Ascending aorta (tissue), 2 donors: Measurements from ENCODE around the gene TOR1AIP2. TPM values are rescaled to one million over a fixed set of nuclear protein-coding genes. Genes with fewer than 3 reads are reported as not detected.

Experiments
- DNase-seq, 2 donors: peaks; one replicate each; pipeline ENCODE4 v3.0.0-alpha.2; 2019; ENCODE audit warnings: low spot score in 2 of 2
- H3K27ac ChIP-seq, 2 donors: fragments of 200-600 bp; sonication (generic); one replicate each; pipeline ENCODE4 v1.5.1; 2016 to 2017; ENCODE audit warnings: mild to moderate bottlenecking in 1 of 2
- H3K27me3 ChIP-seq: fragments of 200-600 bp; sonication (generic); one replicate; pipeline ENCODE4 v1.5.1; 2017
- H3K36me3 ChIP-seq, 2 donors: fragments of 200-600 bp; sonication (generic); one replicate each; pipeline ENCODE4 v1.5.1; 2016
- H3K4me1 ChIP-seq, 2 donors: fragments of 200-600 bp; sonication (generic); one replicate each; pipeline ENCODE4 v1.5.1; 2016 to 2017; ENCODE audit warnings: mild to moderate bottlenecking in 1 of 2
- H3K4me3 ChIP-seq, 2 donors: fragments of 200-600 bp; sonication (generic); one replicate each; pipeline ENCODE4 v1.5.1; 2016 to 2017; ENCODE audit warnings: mild to moderate bottlenecking in 1 of 2
- H3K9me3 ChIP-seq, 2 donors: fragments of 200-600 bp; sonication (generic); one replicate each; pipeline ENCODE4 v1.5.1; 2016
- intact Hi-C: fragments of 100-400 bp; cut with DNase I; formaldehyde crosslinking; loops from one replicate; pipeline ENCODE4 v1.15.1; 2023
- total RNA-seq: library from RNA; depleted of rRNA; stranded (reverse); fragments of >200 nt; gene quantifications from one replicate; pipeline ENCODE4 v1.1.0, GENCODE V29; 2016
- TF ChIP-seq, protein P1 (sequence below), 3 experiments: fragments of 200-600 bp in 2 of 3; fragments of 450-650 bp in 1 of 3; sonication (generic) in 2 of 3; IDR thresholded peaks; one replicate each; pipeline ENCODE4 v1.5.1; 2016 to 2019; ENCODE audit warnings: antibody characterized with exemption in 3 of 3, mild to moderate bottlenecking in 1 of 3, moderate library complexity in 1 of 3

The TOR1AIP2 gene
- total RNA-seq, 1 donor from 2014 or later = 12.2 TPM

GRCh38 chr1:179828554-179829110 lies 49.0 kb downstream of the TOR1AIP2 start:
- DNase-seq = no peak
- Histone ChIP-seq H3K27me3 (no peaks in the 10 kb centered on the region), H3K4me3 (no peak overlapping the region), H3K36me3 (no peaks in the 10 kb centered on the region), H3K9me3 (no peaks in the 10 kb centered on the region), H3K27ac (no peak overlapping the region), H3K4me1 (no peaks in the 10 kb centered on the region)
- intact Hi-C loops = no loop called here
- TF ChIP-seq, protein P1, sequence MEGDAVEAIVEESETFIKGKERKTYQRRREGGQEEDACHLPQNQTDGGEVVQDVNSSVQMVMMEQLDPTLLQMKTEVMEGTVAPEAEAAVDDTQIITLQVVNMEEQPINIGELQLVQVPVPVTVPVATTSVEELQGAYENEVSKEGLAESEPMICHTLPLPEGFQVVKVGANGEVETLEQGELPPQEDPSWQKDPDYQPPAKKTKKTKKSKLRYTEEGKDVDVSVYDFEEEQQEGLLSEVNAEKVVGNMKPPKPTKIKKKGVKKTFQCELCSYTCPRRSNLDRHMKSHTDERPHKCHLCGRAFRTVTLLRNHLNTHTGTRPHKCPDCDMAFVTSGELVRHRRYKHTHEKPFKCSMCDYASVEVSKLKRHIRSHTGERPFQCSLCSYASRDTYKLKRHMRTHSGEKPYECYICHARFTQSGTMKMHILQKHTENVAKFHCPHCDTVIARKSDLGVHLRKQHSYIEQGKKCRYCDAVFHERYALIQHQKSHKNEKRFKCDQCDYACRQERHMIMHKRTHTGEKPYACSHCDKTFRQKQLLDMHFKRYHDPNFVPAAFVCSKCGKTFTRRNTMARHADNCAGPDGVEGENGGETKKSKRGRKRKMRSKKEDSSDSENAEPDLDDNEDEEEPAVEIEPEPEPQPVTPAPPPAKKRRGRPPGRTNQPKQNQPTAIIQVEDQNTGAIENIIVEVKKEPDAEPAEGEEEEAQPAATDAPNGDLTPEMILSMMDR (IDR thresholded peaks at IDR 0.05) = no peak

DNA sequence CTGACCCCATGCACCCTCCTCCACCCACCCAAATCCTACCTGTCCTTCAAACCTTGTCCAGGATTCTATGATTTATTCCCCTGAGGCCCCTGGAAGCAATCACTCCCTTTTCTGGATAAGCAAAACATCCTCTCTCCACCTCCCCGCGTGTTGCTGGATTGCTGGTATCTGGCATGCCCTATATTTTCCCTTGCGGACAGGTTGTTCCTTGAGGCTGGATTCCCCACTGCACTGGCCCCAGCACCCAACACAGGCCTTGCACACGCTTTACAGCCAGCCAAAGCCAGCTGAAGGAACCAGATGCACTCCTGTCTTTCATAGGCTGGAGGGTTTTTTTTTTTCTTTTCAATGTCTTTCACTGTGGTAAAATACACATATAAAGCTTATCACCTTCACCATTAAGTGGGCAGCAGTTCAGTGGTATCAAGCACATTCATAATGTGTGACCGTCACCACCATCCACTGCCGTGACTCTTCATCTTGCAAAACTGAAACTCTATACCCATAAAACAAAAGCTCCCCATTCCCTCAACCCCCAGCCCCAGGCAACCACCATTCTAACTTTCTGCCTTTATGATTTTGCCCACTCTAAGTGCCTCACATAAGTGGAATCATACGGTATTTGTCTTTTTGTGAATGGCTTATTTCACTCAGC lies 50.9 kb downstream of the TOR1AIP2 start:
- Histone ChIP-seq H3K27me3 (no peaks in the 10 kb centered on the region), H3K27ac (no peak overlapping the region), H3K4me1 (no peaks in the 10 kb centered on the region), H3K9me3 (no peaks in the 10 kb centered on the region), H3K4me3 (no peak overlapping the region), H3K36me3 (no peaks in the 10 kb centered on the region)
- intact Hi-C loops = no loop called here
- no peak for DNase-seq
- TF ChIP-seq, protein P1 (IDR thresholded peaks at IDR 0.05) = no peak

GRCh38 chr1:179825798-179826460 lies 51.7 kb downstream of the TOR1AIP2 start:
- Histone ChIP-seq H3K4me1 (no peaks in the 10 kb centered on the region), H3K36me3 (no peaks in the 10 kb centered on the region), H3K27ac (no peak overlapping the region), H3K9me3 (no peaks in the 10 kb centered on the region), H3K27me3 (no peaks in the 10 kb centered on the region), H3K4me3 (no peak overlapping the region)
- TF ChIP-seq, protein P1 (IDR thresholded peaks at IDR 0.05) = no peak
- intact Hi-C loops = no loop called here
- no peak for DNase-seq

DNA sequence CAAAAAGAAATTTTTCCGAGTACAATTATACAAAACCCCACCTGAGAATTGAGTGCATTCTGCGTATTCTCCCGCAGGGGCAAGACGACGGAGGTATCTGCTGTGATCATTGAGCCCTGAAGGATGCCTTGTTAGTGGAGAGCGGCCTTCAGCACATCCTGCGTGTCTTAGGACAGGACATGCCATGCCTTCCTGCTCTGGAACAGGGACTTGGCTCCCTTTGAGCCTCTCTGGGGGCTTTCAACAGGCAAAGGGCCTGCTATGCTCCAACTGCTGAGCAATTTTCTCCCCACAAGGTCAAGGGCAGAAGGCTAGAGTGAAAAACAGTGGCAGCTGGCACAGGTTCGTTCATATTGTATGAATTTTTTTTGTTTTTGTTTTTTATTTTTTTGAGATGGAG lies 52.4 kb downstream of the TOR1AIP2 start:
- H3K4me3 ChIP-seq = no peak overlapping the region
- H3K27ac ChIP-seq = no peak overlapping the region
- TF ChIP-seq, protein P1 (IDR thresholded peaks at IDR 0.05) = no peak
- no peaks in the 10 kb centered on the region for H3K36me3 ChIP-seq
- DNase-seq = no peak
- intact Hi-C loops = no loop called here
- no peaks in the 10 kb centered on the region for H3K9me3 ChIP-seq
- H3K4me1 ChIP-seq = no peaks in the 10 kb centered on the region
- H3K27me3 ChIP-seq = no peaks in the 10 kb centered on the region

- no peak overlapping the region for H3K27ac ChIP-seq
- no peaks in the 10 kb centered on the region for H3K4me1 ChIP-seq
- H3K27me3 ChIP-seq = no peaks in the 10 kb centered on the region
- H3K9me3 ChIP-seq = no peaks in the 10 kb centered on the region
- no peak for DNase-seq
- TF ChIP-seq, protein P1 (IDR thresholded peaks at IDR 0.05) = no peak
- H3K4me3 ChIP-seq = no peak overlapping the region
- intact Hi-C loops = no loop called here
- H3K36me3 ChIP-seq = no peaks in the 10 kb centered on the region
These were observed 53.3 kb downstream of the TOR1AIP2 start for GRCh38 chr1:179824265-179824664.
